ENCODE data around the gene THAP11.

The THAP11 gene

DNA sequence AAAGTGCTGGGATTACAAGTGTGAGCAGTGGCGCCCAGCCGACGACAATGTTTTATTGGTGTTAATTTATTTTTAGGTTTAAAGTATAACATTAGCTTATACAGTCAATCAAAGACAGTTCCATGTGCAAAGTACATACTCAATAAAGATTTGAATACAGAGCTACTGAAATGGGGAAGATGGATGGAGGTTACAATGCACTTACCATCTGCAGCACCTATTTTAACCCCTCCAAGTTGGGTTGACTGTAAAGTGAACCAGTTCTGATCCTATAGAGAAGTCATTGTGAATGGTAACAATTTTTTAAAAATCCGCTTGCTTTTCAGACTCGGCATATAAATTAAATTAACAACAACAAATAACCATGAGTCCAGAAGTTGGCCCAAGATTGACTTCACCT, 50.3 kb downstream of the THAP11 start:
- Histone ChIP-seq H3K36me3 (ENCODE audit: insufficient read depth, low read length) (no peaks in the 10 kb centered on the region), H3K27ac (ENCODE audit: low read depth, low read length, poor library complexity, severe bottlenecking) (no peak overlapping the region), H3K4me3 (ENCODE audit: low read depth, low read length, poor library complexity, severe bottlenecking) (peak overlapping the region; percentile 61), H3K79me2 (ENCODE audit: insufficient read depth, low read length) (peaks cover 18% of the 10 kb centered on the region), H3K4me2 (ENCODE audit: low read length) (peak overlapping the region; percentile 78), H4K20me1 (ENCODE audit: insufficient read depth, low read length) (no peaks in the 10 kb centered on the region), H3K9me3 (ENCODE audit: low read length) (no peaks in the 10 kb centered on the region), H3F3A (ENCODE audit: insufficient read depth, low read length) (no peaks in the 10 kb centered on the region), H2AFZ (ENCODE audit: low read length) (no peak overlapping the region), H3K4me1 (ENCODE audit: insufficient read depth, low read length, severe bottlenecking) (peaks cover 19% of the 10 kb centered on the region), H3K9ac (ENCODE audit: low read length) (peak overlapping the region; percentile 66), H3K9me2 (ENCODE audit: low read depth, low read length) (no peaks in the 10 kb centered on the region), H3K27me3 (ENCODE audit: insufficient read depth, low read length) (no peaks in the 10 kb centered on the region)
- TF ChIP-seq, protein P1, sequence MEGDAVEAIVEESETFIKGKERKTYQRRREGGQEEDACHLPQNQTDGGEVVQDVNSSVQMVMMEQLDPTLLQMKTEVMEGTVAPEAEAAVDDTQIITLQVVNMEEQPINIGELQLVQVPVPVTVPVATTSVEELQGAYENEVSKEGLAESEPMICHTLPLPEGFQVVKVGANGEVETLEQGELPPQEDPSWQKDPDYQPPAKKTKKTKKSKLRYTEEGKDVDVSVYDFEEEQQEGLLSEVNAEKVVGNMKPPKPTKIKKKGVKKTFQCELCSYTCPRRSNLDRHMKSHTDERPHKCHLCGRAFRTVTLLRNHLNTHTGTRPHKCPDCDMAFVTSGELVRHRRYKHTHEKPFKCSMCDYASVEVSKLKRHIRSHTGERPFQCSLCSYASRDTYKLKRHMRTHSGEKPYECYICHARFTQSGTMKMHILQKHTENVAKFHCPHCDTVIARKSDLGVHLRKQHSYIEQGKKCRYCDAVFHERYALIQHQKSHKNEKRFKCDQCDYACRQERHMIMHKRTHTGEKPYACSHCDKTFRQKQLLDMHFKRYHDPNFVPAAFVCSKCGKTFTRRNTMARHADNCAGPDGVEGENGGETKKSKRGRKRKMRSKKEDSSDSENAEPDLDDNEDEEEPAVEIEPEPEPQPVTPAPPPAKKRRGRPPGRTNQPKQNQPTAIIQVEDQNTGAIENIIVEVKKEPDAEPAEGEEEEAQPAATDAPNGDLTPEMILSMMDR (IDR thresholded peaks at IDR 0.05; ENCODE audit: low read length), result no peak

DNA sequence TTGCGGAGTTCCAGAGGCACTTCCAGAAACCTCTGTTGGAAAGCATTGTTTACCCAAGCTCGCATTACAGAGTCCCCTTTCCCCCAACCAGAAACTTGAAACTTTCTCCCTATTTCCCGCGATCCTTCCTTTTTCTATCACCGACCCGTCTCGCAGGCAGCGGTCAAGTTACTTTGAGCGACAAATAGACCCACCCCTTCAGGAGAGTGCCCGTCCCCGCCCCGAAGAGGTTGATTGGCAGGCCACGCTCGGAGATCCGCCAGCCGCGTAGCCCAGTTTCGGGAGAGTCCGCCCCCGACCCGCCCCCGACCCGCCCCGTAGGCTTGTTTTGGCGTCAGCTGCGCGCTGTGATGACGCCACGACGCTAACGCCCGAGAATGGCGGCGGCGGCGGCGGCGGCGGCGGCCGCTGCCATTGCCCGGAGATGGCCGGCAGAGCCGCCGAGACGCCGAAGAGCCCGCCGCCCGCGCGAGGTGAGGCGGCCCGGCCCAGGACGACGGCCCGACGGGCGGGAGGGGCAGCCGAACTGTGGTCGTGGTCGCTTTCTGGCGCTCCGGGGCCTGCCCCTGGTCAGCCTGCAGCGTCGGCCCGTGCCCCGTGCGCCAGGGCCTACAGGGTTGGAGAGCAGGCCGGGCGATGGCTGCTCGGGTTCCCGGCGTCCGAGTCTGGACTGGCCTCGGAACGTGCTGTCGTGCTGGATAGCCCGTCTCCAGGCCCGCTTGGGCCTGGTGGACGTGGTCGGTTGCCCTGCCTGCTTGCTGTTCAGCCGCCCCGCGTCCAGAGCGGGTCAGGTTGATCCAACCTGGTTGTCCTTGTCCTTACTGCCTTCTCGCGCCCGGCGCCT, 51.0 kb downstream of the THAP11 start, which contains the start of gene PSKH1:
PSKH1 (plus strand) TSS at position 356 of the 844 bp plus-strand sequence. CDS start 15,496 bp downstream, outside the sequence.
- Histone ChIP-seq H3K4me3 (ENCODE audit: low read depth, low read length, poor library complexity, severe bottlenecking) (peak within 1 kb of the TSS; percentile 91), H3K4me1 (ENCODE audit: insufficient read depth, low read length, severe bottlenecking) (peaks cover 19% of the 10 kb centered on the region), H3K9ac (ENCODE audit: low read length) (peak within 1 kb of the TSS; percentile 88), H4K20me1 (ENCODE audit: insufficient read depth, low read length) (no peaks in the 10 kb centered on the region), H3K27ac (ENCODE audit: low read depth, low read length, poor library complexity, severe bottlenecking) (no peak within 1 kb of the TSS), H3K36me3 (ENCODE audit: insufficient read depth, low read length) (no peaks in the 10 kb centered on the region), H3F3A (ENCODE audit: insufficient read depth, low read length) (no peaks in the 10 kb centered on the region), H3K79me2 (ENCODE audit: insufficient read depth, low read length) (peaks cover 19% of the 10 kb centered on the region), H3K4me2 (ENCODE audit: low read length) (peak within 1 kb of the TSS; percentile 78), H3K9me2 (ENCODE audit: low read depth, low read length) (no peaks in the 10 kb centered on the region), H3K9me3 (ENCODE audit: low read length) (no peaks in the 10 kb centered on the region), H3K27me3 (ENCODE audit: insufficient read depth, low read length) (no peaks in the 10 kb centered on the region), H2AFZ (ENCODE audit: low read length) (no peak within 1 kb of the TSS)
- TF ChIP-seq, protein P1 (IDR thresholded peaks at IDR 0.05; ENCODE audit: low read length), result no peak
- TF ChIP-seq EZH2 (IDR thresholded peaks at IDR 0.05; ENCODE audit: borderline replicate concordance, low read length), result no peak

All from OCI-LY1 (cell line).